Right lobe of liver (tissue), 4 donors: Measurements from ENCODE around the gene MSL2.

Source experiments
- CTCF ChIP-seq, 4 donors: fragments of 200-600 bp in 3 of 4; fragments of 450-650 bp in 1 of 4; IDR thresholded peaks; one replicate each; pipeline versions ENCODE4 v1.5.1 to v1.8.0; 2016 to 2022; ENCODE audit warnings: antibody characterized with exemption in 4 of 4, mild to moderate bottlenecking in 2 of 4
- POLR2A ChIP-seq: fragments of 450-650 bp; IDR thresholded peaks from one replicate; pipeline ENCODE4 v1.6.1; 2017; ENCODE audit warnings: antibody characterized with exemption, mild to moderate bottlenecking
- donor health status: DM: no; HTN: no; CAD: no.
- donor health status: DM: no; HTN: no; CAD: no.
- donor health status: DM: no; HTN: yes; CAD: no.

GRCh38 chr3:136189859-136190617 is 6.1 kb downstream of the MSL2 start:
- TF ChIP-seq CTCF (IDR thresholded peaks at IDR 0.05) (no peak), POLR2A (no peak)
